ENCODE data around the gene AUTS2.

DNA sequence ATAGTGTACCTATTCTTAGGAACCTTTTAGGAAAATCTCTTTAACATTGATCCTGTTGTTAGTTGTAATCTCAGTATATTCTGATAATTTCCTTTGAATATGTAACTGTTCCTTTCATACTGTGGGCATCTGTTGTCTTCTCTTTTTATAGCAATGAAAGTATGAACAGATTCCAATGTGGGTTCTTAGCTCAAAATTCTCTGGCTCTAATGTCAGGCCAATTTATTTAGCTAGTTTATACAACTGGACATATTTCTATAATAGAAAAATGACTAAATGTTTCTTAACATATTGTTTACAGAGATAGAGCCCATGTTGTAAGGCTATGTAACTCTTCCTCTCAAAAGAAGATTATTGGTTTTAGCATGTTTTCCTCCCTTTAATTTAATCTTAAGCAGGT, 363.2 kb downstream of the AUTS2 start:
- TF ChIP-seq GATA2 (IDR thresholded peaks at IDR 0.05; ENCODE audit: low read depth, low read length) (no peak), GATA3 (IDR thresholded peaks at IDR 0.05; ENCODE audit: low read depth, low read length) (no peak)
